Hindlimb muscle (tissue), 1 donor: ENCODE measurements around the gene ZNF750. TPM values are rescaled to one million over a fixed set of nuclear protein-coding genes. Genes with fewer than 3 reads are reported as not detected.
"Not testable (repeated sequence)": the region's sequence is repeated elsewhere in the genome, so short reads cannot be mapped to it uniquely, and the experiment has no call there.

ENCODE experiments used
- DNase-seq: peaks from one replicate; pipeline ENCODE4 v3.0.0-alpha.2; 2013
- polyA plus RNA-seq: library from polyadenylated mRNA; unstranded; fragments of 120-200 nt; gene quantifications from one replicate; pipeline ENCODE4 v1.2.1, GENCODE V29; 2013; ENCODE audit not compliant: insufficient read length

ZNF750 gene
- polyA plus RNA-seq, 1 donor: 0.85 TPM

- DNase-seq: no peak
These were observed 48.3 kb downstream of the ZNF750 start for GRCh38 chr17:82791532-82791931.

GRCh38 chr17:82790391-82790790 lies 49.4 kb downstream of the ZNF750 start:
- no peak for DNase-seq

- no peak for DNase-seq
These were observed 50.0 kb downstream of the ZNF750 start for GRCh38 chr17:82789806-82790205.

- DNase-seq: no peak
These were observed 50.7 kb downstream of the ZNF750 start for GRCh38 chr17:82789051-82789592.

- DNase-seq: no peak
These were observed 51.4 kb downstream of the ZNF750 start for GRCh38 chr17:82788206-82789001.

- peak; percentile 67 for DNase-seq
These were observed 52.6 kb downstream of the ZNF750 start for GRCh38 chr17:82787081-82787848.

- no peak for DNase-seq
These were observed 53.4 kb downstream of the ZNF750 start for GRCh38 chr17:82786427-82786826.

- not testable (repeated sequence) for DNase-seq
These were observed 54.2 kb downstream of the ZNF750 start for GRCh38 chr17:82785581-82785980.

- no peak for DNase-seq
These were observed 56.3 kb downstream of the ZNF750 start for GRCh38 chr17:82783498-82783897.

- no peak for DNase-seq
These were observed 57.1 kb downstream of the ZNF750 start for GRCh38 chr17:82782657-82783207.

GRCh38 chr17:82781894-82782274 lies 57.9 kb downstream of the ZNF750 start:
- peak; percentile 85 for DNase-seq

GRCh38 chr17:82780971-82781893 lies 58.6 kb downstream of the ZNF750 start:
- no peak for DNase-seq

GRCh38 chr17:82780195-82780594 lies 59.6 kb downstream of the ZNF750 start:
- DNase-seq: no peak

- no peak for DNase-seq
These were observed 60.3 kb downstream of the ZNF750 start for GRCh38 chr17:82779541-82779940.

Other genes with a start within 250 kb of the ZNF750 start
- gene WDR45B, start 191.6 kb downstream of the ZNF750 start, polyA plus RNA-seq: 61.2 TPM
- gene RAB40B, start 141.3 kb downstream of the ZNF750 start, polyA plus RNA-seq: 87.4 TPM
- 39.3 TPM for gene FN3KRP, start 123.3 kb downstream of the ZNF750 start, polyA plus RNA-seq
- gene FN3K, start 104.4 kb downstream of the ZNF750 start, polyA plus RNA-seq: 23.1 TPM
- gene TBCD, start 88.0 kb downstream of the ZNF750 start, polyA plus RNA-seq: 69.8 TPM
- gene METRNL, start 239.6 kb upstream of the ZNF750 start, polyA plus RNA-seq: 33.0 TPM